SK-N-SH treated with all-trans-retinoic acid at 6 μM for 48 hours (cell line): Measurements from ENCODE around the gene BRSK1.

Experiments
- ATAC-seq: fragments of 200-7000 bp; cut with Tn5 transposase; 3 replicates; pipeline ENCODE4 v1.9.1; 2020; ENCODE audit warnings: mild to moderate bottlenecking, moderate library complexity
- ARNTL ChIP-seq: fragments of 450-650 bp; formaldehyde crosslinking; IDR thresholded peaks from 2 replicates; pipeline ENCODE4 v1.5.0; 2020; ENCODE audit warnings: low read depth, mild to moderate bottlenecking, moderate library complexity, borderline replicate concordance
- BACH2 ChIP-seq: fragments of 250-450 bp; sonication (Bioruptor Pico); IDR thresholded peaks from 2 replicates; pipeline ENCODE4 v1.9.0; 2021; ENCODE audit warnings: mild to moderate bottlenecking, borderline replicate concordance
- CSDC2 ChIP-seq: fragments of 250-450 bp; sonication (Bioruptor Pico); IDR thresholded peaks from 2 replicates; pipeline ENCODE4 v1.5.0; 2020; ENCODE audit warnings: mild to moderate bottlenecking, moderate library complexity
- ESRRG ChIP-seq: fragments of 250-450 bp; sonication (Bioruptor Pico); IDR thresholded peaks from 2 replicates; pipeline ENCODE4 v1.6.1; 2021; ENCODE audit warnings: mild to moderate bottlenecking
- GLIS3 ChIP-seq: fragments of 250-450 bp; sonication (Bioruptor Pico); IDR thresholded peaks from 2 replicates; pipeline ENCODE4 v1.5.0; 2020; ENCODE audit warnings: mild to moderate bottlenecking, moderate library complexity
- OSR1 ChIP-seq: fragments of 250-450 bp; sonication (Bioruptor Pico); IDR thresholded peaks from 2 replicates; pipeline ENCODE4 v1.8.0; 2022; ENCODE audit warnings: moderate library complexity, mild to moderate bottlenecking, inconsistent platforms
- PATZ1 ChIP-seq: fragments of 250-450 bp; sonication (Bioruptor Pico); IDR thresholded peaks from 2 replicates; pipeline ENCODE4 v1.8.0; 2020; ENCODE audit warnings: mild to moderate bottlenecking, moderate library complexity, borderline replicate concordance
- PPARA ChIP-seq: fragments of 250-450 bp; sonication (Bioruptor Pico); IDR thresholded peaks from 2 replicates; pipeline ENCODE4 v1.5.0; 2020; ENCODE audit warnings: mild to moderate bottlenecking, borderline replicate concordance
- RARB ChIP-seq: fragments of 250-450 bp; sonication (Bioruptor Pico); IDR thresholded peaks from 2 replicates; pipeline ENCODE4 v1.8.0; 2021; ENCODE audit warnings: mild to moderate bottlenecking, moderate library complexity
- SNAI2 ChIP-seq: fragments of 250-450 bp; sonication (Bioruptor Pico); IDR thresholded peaks from 2 replicates; pipeline ENCODE4 v1.5.0; 2020; ENCODE audit warnings: mild to moderate bottlenecking, moderate library complexity
- TCF4 ChIP-seq: fragments of 250-450 bp; sonication (Bioruptor Pico); IDR thresholded peaks from 2 replicates; pipeline ENCODE4 v1.8.0; 2021; ENCODE audit warnings: mild to moderate bottlenecking, moderate library complexity, borderline replicate concordance
- TOX ChIP-seq: fragments of 250-450 bp; sonication (Bioruptor Pico); IDR thresholded peaks from 2 replicates; pipeline ENCODE4 v1.8.0; 2021; ENCODE audit warnings: mild to moderate bottlenecking, moderate library complexity, borderline replicate concordance
- TSHZ2 ChIP-seq: fragments of 250-450 bp; sonication (Bioruptor Pico); IDR thresholded peaks from 2 replicates; pipeline ENCODE4 v1.5.0; 2020; ENCODE audit warnings: mild to moderate bottlenecking, moderate library complexity
- ZC3H10 ChIP-seq: fragments of 250-450 bp; sonication (Bioruptor Pico); IDR thresholded peaks from 2 replicates; pipeline ENCODE4 v1.5.1; 2021; ENCODE audit warnings: mild to moderate bottlenecking, moderate library complexity
- ZFP3 ChIP-seq: fragments of 250-450 bp; sonication (Bioruptor Pico); IDR thresholded peaks from 2 replicates; pipeline ENCODE4 v1.5.0; 2020; ENCODE audit warnings: mild to moderate bottlenecking, moderate library complexity
- ZFP30 ChIP-seq: fragments of 450-650 bp; formaldehyde crosslinking; IDR thresholded peaks from 2 replicates; pipeline ENCODE4 v1.5.0; 2022; ENCODE audit warnings: mild to moderate bottlenecking, moderate library complexity
- ZNF70 ChIP-seq: fragments of 450-650 bp; formaldehyde crosslinking; IDR thresholded peaks from 2 replicates; pipeline ENCODE4 v1.5.0; 2020; ENCODE audit warnings: mild to moderate bottlenecking, moderate library complexity
- ZNF8 ChIP-seq: fragments of 450-650 bp; formaldehyde crosslinking; IDR thresholded peaks from 2 replicates; pipeline ENCODE4 v1.5.0; 2020; ENCODE audit warnings: mild to moderate bottlenecking, moderate library complexity
- TF ChIP-seq, protein P1 (sequence below): fragments of 250-450 bp; sonication (Bioruptor Pico); IDR thresholded peaks from 2 replicates; pipeline ENCODE4 v1.8.0; 2021; ENCODE audit warnings: low read depth, mild to moderate bottlenecking, moderate library complexity, borderline replicate concordance
- TF ChIP-seq, protein P2 (sequence below): fragments of 250-450 bp; sonication (Bioruptor Pico); IDR thresholded peaks from 2 replicates; pipeline ENCODE4 v1.5.1; 2020; ENCODE audit warnings: low read depth, mild to moderate bottlenecking, moderate library complexity

The BRSK1 gene

DNA sequence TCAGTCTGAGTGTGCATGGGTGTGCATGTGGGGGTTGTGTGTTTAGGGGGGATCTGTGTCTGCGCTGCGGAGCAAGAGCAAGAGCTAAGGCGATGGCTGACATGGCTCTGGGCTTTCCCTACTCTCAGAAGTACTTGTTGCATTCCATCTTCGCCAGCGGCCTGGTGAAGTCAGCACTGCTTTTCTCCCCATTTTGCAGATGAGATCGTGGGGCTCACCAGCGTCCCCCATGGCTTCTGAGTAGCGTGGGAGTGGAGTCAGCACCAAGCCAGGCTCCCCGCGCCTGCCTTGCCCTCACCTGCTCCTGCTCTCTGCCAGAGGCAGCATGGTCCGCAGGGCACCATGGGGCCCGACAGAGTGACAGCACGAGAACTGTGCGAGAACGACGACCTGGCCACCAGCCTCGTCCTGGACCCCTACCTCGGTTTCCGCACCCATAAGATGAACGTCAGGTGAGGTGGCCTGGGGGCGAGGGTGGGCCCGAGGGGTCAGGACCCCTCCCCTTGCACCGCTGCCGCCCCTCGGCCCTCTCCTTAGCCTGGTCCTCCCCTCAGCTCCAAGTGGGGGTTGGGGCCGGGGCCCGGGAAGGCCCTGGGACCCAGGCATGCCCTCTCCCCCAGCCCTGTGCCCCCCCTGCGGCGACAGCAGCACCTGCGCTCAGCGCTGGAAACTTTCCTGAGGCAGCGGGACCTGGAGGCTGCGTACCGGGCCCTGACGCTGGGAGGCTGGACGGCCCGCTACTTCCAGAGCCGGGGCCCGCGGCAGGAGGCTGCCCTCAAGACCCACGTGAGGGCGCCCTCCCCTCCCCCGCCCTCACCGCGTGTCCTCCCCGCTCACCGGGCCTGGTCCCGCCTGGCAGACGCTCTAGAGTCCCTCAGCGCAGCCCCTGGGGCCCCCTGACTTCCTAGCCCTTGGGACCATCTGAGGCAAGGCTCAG is 58.1 kb downstream of the BRSK1 start:
- no peak for TF ChIP-seq ZFP3 (CRISPR knock-in tag)
- no peak for ATAC-seq

- ATAC-seq: no peak
- TF ChIP-seq BACH2: no peak
- TF ChIP-seq ZC3H10: no peak
- TF ChIP-seq CSDC2 (CRISPR knock-in tag): no peak
- TF ChIP-seq, protein P1, sequence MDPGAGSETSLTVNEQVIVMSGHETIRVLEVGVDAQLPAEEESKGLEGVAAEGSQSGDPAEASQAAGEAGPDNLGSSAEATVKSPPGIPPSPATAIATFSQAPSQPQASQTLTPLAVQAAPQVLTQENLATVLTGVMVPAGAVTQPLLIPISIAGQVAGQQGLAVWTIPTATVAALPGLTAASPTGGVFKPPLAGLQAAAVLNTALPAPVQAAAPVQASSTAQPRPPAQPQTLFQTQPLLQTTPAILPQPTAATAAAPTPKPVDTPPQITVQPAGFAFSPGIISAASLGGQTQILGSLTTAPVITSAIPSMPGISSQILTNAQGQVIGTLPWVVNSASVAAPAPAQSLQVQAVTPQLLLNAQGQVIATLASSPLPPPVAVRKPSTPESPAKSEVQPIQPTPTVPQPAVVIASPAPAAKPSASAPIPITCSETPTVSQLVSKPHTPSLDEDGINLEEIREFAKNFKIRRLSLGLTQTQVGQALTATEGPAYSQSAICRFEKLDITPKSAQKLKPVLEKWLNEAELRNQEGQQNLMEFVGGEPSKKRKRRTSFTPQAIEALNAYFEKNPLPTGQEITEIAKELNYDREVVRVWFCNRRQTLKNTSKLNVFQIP: no peak
- TF ChIP-seq ZFP3 (CRISPR knock-in tag): no peak
- TF ChIP-seq ZNF70 (CRISPR knock-in tag): no peak
- no peak for TF ChIP-seq PPARA (CRISPR knock-in tag)
- TF ChIP-seq, all 23 proteins: peak for 0
Observed at GRCh38 chr19:55344444-55344843, 60.6 kb downstream of the BRSK1 start.

DNA sequence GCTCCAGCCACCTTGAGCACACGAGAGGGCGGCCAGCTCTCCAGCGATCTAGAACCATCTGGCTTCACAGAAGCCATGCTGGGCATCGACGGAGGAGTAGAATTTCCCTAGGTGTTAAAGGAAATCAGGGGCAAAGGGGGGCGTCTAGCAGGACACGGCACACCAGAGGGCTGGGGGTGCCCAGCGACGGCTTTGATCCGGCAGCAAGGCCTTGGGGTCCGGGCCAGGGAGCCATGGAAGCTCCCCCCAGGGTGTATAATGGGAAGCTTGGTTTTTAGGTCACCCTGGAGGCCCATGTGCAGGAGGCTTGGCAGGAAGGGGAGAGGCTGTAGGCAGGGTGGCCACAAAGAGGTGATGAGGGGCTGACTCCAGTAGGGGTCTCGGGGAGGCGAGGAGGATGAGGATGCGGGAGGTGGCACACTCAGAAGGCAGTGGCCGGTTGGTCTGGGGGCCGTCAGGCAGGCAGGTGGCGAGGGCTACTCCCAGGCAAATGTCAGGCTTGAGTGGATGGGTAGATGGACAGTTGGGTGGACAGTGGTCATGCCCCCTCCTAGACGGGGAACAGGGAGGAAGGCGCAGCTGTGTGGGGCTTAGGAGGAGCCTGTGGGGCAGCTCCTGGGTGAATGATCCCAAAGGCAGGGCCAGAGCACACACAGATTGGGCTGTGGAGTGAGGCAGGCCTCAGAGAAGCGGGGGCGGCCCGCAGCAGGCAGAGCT is 61.5 kb downstream of the BRSK1 start:
- ATAC-seq: no peak
- no peak for TF ChIP-seq PPARA (CRISPR knock-in tag)
- no peak for TF ChIP-seq ZNF70 (CRISPR knock-in tag)
- TF ChIP-seq TOX (CRISPR knock-in tag): no peak

GRCh38 chr19:55345818-55346724 is 62.3 kb downstream of the BRSK1 start:
- TF ChIP-seq CSDC2 (CRISPR knock-in tag) (no peak), OSR1 (CRISPR knock-in tag) (no peak), ARNTL (CRISPR knock-in tag) (no peak), RARB (CRISPR knock-in tag) (no peak), ZNF70 (CRISPR knock-in tag) (no peak), ZFP30 (CRISPR knock-in tag) (no peak), ZFP3 (CRISPR knock-in tag) (no peak), PPARA (CRISPR knock-in tag) (no peak), TCF4 (CRISPR knock-in tag) (no peak), TSHZ2 (CRISPR knock-in tag) (no peak), BACH2 (no peak), ESRRG (CRISPR knock-in tag) (no peak), GLIS3 (CRISPR knock-in tag) (no peak), PATZ1 (CRISPR knock-in tag) (no peak), SNAI2 (CRISPR knock-in tag) (no peak), ZC3H10 (no peak), TOX (CRISPR knock-in tag) (no peak), ZNF8 (CRISPR knock-in tag) (no peak)
- TF ChIP-seq, protein P1: no peak
- TF ChIP-seq, protein P2, sequence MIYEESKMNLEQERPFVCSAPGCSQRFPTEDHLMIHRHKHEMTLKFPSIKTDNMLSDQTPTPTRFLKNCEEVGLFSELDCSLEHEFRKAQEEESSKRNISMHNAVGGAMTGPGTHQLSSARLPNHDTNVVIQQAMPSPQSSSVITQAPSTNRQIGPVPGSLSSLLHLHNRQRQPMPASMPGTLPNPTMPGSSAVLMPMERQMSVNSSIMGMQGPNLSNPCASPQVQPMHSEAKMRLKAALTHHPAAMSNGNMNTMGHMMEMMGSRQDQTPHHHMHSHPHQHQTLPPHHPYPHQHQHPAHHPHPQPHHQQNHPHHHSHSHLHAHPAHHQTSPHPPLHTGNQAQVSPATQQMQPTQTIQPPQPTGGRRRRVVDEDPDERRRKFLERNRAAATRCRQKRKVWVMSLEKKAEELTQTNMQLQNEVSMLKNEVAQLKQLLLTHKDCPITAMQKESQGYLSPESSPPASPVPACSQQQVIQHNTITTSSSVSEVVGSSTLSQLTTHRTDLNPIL (CRISPR knock-in tag): no peak
- ATAC-seq: no peak
